ENCODE results near the gene ANKS6. TPM values are rescaled to one million over a fixed set of nuclear protein-coding genes. Genes with fewer than 3 reads are reported as not detected.

The ANKS6 gene
- total RNA-seq, 1 experiment from 2014 or later: 46.3 TPM

DNA sequence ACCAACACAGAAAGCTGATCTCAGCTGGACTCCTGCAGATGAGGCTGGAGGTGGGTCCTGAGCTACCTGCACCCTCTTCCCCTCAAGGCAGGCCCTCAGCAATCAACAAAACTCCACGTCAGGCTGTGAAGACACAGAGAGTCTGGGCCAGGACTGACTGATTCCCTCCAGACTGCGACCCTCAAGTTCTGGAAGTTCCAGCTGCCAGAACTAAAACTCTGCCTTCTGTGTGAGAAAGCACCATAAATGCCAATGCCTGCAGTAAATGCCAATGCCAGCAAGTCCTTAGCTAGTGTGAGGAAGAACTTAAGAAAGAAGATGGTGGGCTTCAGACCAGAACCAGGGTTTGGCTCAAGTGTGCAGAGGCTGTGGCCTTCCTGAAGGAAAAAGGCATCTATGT is 45.1 kb downstream of the ANKS6 start:
- H3K23me2 ChIP-seq (ENCODE audit: insufficient read length, low read depth, low read length, poor library complexity, severe bottlenecking): no peaks in the 10 kb centered on the region
- H3K56ac ChIP-seq (ENCODE audit: insufficient read length, low read depth, low read length): no peak overlapping the region
- Mint-ChIP-seq H3K36me3 (ENCODE audit: insufficient read depth in 1 of 3, low read depth in 3 of 3) (peaks cover 26 to 68% (median 57%) of the 10 kb centered on the region in 3 experiments), H3K4me1 (no peaks in the 10 kb centered on the region), H3K27ac (0 out of 7 replicates have a peak overlapping the region, but pooled peaks of 1 of the 3 experiments have one; percentile 63), H3K4me3 (no peak overlapping the region), H3K9me3 (no peaks in the 10 kb centered on the region), H3K27me3 (ENCODE audit: low read depth) (no peaks in the 10 kb centered on the region; the same call in 1 of the 2 replicates)
- no peak overlapping the region for H2AK5ac ChIP-seq (ENCODE audit: insufficient read length, low read length)
- H2AFZ ChIP-seq (ENCODE audit: low read length): no peak overlapping the region
- DNase-seq: no peak
- WGBS (ENCODE audit: extremely low coverage, insufficient read length, low lambda C conversion rate): no CpG with 5 or more reads among the region's 2 CpGs
- H3K4me2 ChIP-seq (ENCODE audit: insufficient read depth, insufficient read length, low read length): no peak overlapping the region
- TF ChIP-seq CTCF (conservative IDR thresholded peaks at IDR 0.05): no peak
- no peak overlapping the region for H4K91ac ChIP-seq (ENCODE audit: insufficient read length, low read depth, low read length)
- no peak overlapping the region for H3K18ac ChIP-seq (ENCODE audit: insufficient read length, low read depth, low read length)
- H3K4me1 ChIP-seq (ENCODE audit: insufficient read depth, low read length): no peaks in the 10 kb centered on the region
- no peak overlapping the region for H4K8ac ChIP-seq (replicated peaks; ENCODE audit: insufficient read length, low read depth, low read length)
- no peak overlapping the region for H4K5ac ChIP-seq (ENCODE audit: insufficient read length, low read depth, low read length)
- H3K23ac ChIP-seq (ENCODE audit: insufficient read length, low read depth, low read length): no peak overlapping the region
- H3K79me1 ChIP-seq (ENCODE audit: insufficient read depth, low read depth, low read length, poor library complexity, severe bottlenecking): no peaks in the 10 kb centered on the region
- H2BK15ac ChIP-seq (ENCODE audit: low read depth, low read length): no peak overlapping the region
- no peak overlapping the region for H2BK20ac ChIP-seq (ENCODE audit: low read depth, low read length, poor library complexity, severe bottlenecking)
- H3T11ph ChIP-seq (ENCODE audit: low read length): no peak overlapping the region
- no peak overlapping the region for H3K4ac ChIP-seq (ENCODE audit: low read depth, low read length)
- no peak overlapping the region for H3K9ac ChIP-seq (ENCODE audit: extremely low read depth, insufficient read length, low read length)
- no peak overlapping the region for H3K14ac ChIP-seq (ENCODE audit: insufficient read depth, low read length)
- H4K20me1 ChIP-seq (ENCODE audit: control insufficient read depth, insufficient read depth, insufficient read length): no peaks in the 10 kb centered on the region
- no peaks in the 10 kb centered on the region for H3K9me3 ChIP-seq (ENCODE audit: control insufficient read depth, low read depth, low read length)
- H2BK5ac ChIP-seq (ENCODE audit: insufficient read length, low read length): no peak overlapping the region
- H3K27me3 ChIP-seq (ENCODE audit: insufficient read depth, low read length): no peaks in the 10 kb centered on the region
- H3K27ac ChIP-seq (ENCODE audit: insufficient read length, low read depth, low read length): no peak overlapping the region
- H2BK12ac ChIP-seq (ENCODE audit: insufficient read length, low read depth, low read length): no peak overlapping the region
- no peaks in the 10 kb centered on the region for H3K79me2 ChIP-seq (ENCODE audit: insufficient read depth, low read length)
- no peak overlapping the region for H2BK120ac ChIP-seq (ENCODE audit: low read depth, low read length, poor library complexity, severe bottlenecking)
